Endodermal cell (in vitro differentiated cells): ENCODE data around the gene CELF1. TPM values are rescaled to one million over a fixed set of nuclear protein-coding genes. Genes with fewer than 3 reads are reported as not detected.

ENCODE experiments used
- DNase-seq: peaks from one replicate; pipeline ENCODE4 v3.0.0-alpha.2; 2017
- H3K27ac ChIP-seq: 2 replicates; pipeline ENCODE4 v1.5.1; 2013; ENCODE audit warnings: mild to moderate bottlenecking, low read depth, low read length, moderate library complexity
- H3K27me3 ChIP-seq: 2 replicates; pipeline ENCODE4 v1.6.1; 2013; ENCODE audit warnings: mild to moderate bottlenecking, low read length, moderate library complexity; ENCODE audit not compliant: insufficient read depth, control insufficient read depth, poor library complexity, severe bottlenecking
- H3K36me3 ChIP-seq: 2 replicates; pipeline ENCODE4 v1.7.0; 2013; ENCODE audit warnings: mild to moderate bottlenecking, low read length, moderate library complexity; ENCODE audit not compliant: control insufficient read depth, insufficient read depth
- H3K4me1 ChIP-seq: one replicate; pipeline ENCODE4 v1.7.0; 2013; ENCODE audit warnings: low read length; ENCODE audit not compliant: control insufficient read depth, insufficient read depth
- H3K4me3 ChIP-seq: 2 replicates; pipeline ENCODE4 v1.5.1; 2013; ENCODE audit warnings: mild to moderate bottlenecking, low read length, moderate library complexity
- H3K9ac ChIP-seq: 2 replicates; pipeline ENCODE4 v1.6.1; 2013; ENCODE audit warnings: mild to moderate bottlenecking, low read length, moderate library complexity; ENCODE audit not compliant: poor library complexity, severe bottlenecking; ENCODE audit errors: extremely low read depth
- H3K9me3 ChIP-seq: 2 replicates; pipeline ENCODE4 v1.6.1; 2013; ENCODE audit warnings: mild to moderate bottlenecking, low read length, moderate library complexity; ENCODE audit not compliant: control insufficient read depth
- H3K27ac Mint-ChIP-seq: 2 replicates; pipeline ENCODE4 v1.8.0; 2020; ENCODE audit warnings: mixed read lengths
- H3K27me3 Mint-ChIP-seq: 2 replicates; pipeline ENCODE4 v1.8.0; 2021; ENCODE audit warnings: mild to moderate bottlenecking, mixed read lengths; ENCODE audit not compliant: insufficient read depth
- H3K36me3 Mint-ChIP-seq: 2 replicates; pipeline ENCODE4 v1.8.0; 2020; ENCODE audit warnings: low read depth, mixed read lengths
- H3K4me1 Mint-ChIP-seq: 2 replicates; pipeline ENCODE4 v1.8.0; 2020; ENCODE audit warnings: mixed read lengths
- H3K4me3 Mint-ChIP-seq: 2 replicates; pipeline ENCODE4 v1.8.0; 2020; ENCODE audit warnings: mild to moderate bottlenecking, moderate library complexity, mixed read lengths
- H3K9me3 Mint-ChIP-seq: 2 replicates; pipeline ENCODE4 v1.8.0; 2020; ENCODE audit warnings: mild to moderate bottlenecking, mixed read lengths
- CTCF ChIP-seq: fragments of 200-600 bp; sonication (generic); conservative IDR thresholded peaks from 2 replicates; pipeline ENCODE4 v1.5.0; 2021; ENCODE audit warnings: antibody characterized with exemption, mild to moderate bottlenecking
- WGBS, 2 experiments: methylation state at CpG; one replicate each; pipeline versions ENCODE4 v1.1.5 to v1.1.7; 2013; ENCODE audit warnings: missing lambda C conversion rate in 2 of 2, mixed read lengths in 1 of 2; ENCODE audit not compliant: insufficient coverage in 1 of 2, insufficient read length in 1 of 2; 5-methylcytosine and 5-hydroxymethylcytosine counted together
- total RNA-seq, 2 donors: library from RNA; stranded (reverse); fragmentation: NEBNext Ultra II Directional in 1 of 2; extraction: Animal tissue kit (Norgen Biotek cat#: 25700) in 1 of 2; gene quantifications; 2 replicates in 1 of 2; 3 replicates in 1 of 2; pipeline ENCODE4 v1.2.1, GENCODE V29; 2021

The CELF1 gene
- total RNA-seq, 2 donors from 2014 or later, result 202 to 205 TPM

- peaks cover 17% of the 10 kb centered on the region for H3K4me1 ChIP-seq
- peak overlapping the region; percentile 16 for H3K27ac ChIP-seq
- no peak overlapping the region for H3K4me3 ChIP-seq
- no peak for DNase-seq
- no peaks in the 10 kb centered on the region for H3K27me3 ChIP-seq
- no peaks in the 10 kb centered on the region for H3K27me3 Mint-ChIP-seq
- peaks cover 14% of the 10 kb centered on the region for H3K36me3 Mint-ChIP-seq
- H3K27ac Mint-ChIP-seq, result peak overlapping the region; percentile 80
- peaks cover 48% of the 10 kb centered on the region for H3K4me1 Mint-ChIP-seq
- peaks cover 15% of the 10 kb centered on the region for H3K36me3 ChIP-seq
- no peak overlapping the region for H3K4me3 Mint-ChIP-seq
- no peaks in the 10 kb centered on the region for H3K9me3 Mint-ChIP-seq
- H3K9ac ChIP-seq, result no peak overlapping the region
- TF ChIP-seq CTCF, result no peak
- WGBS, 2 experiments, result 43 to 52% methylated on average over 1 to 2 of the region's 3 CpGs
- H3K9me3 ChIP-seq, result no peaks in the 10 kb centered on the region
Observed at GRCh38 chr11:47523490-47524225, 29.3 kb downstream of the CELF1 start.

GRCh38 chr11:47518212-47518964, 34.5 kb downstream of the CELF1 start:
- Histone ChIP-seq H3K9me3 (no peaks in the 10 kb centered on the region), H3K36me3 (peaks cover 13% of the 10 kb centered on the region), H3K9ac (no peak overlapping the region), H3K27ac (no peak overlapping the region), H3K4me3 (peak overlapping the region; percentile 19), H3K4me1 (peaks cover 11% of the 10 kb centered on the region), H3K27me3 (no peaks in the 10 kb centered on the region)
- Mint-ChIP-seq H3K4me1 (peaks cover 40% of the 10 kb centered on the region), H3K36me3 (peaks cover 10% of the 10 kb centered on the region), H3K27ac (peak overlapping the region; percentile 59), H3K27me3 (no peaks in the 10 kb centered on the region), H3K9me3 (no peaks in the 10 kb centered on the region), H3K4me3 (no peak overlapping the region)
- no peak for TF ChIP-seq CTCF
- DNase-seq, result no peak
- 81 to 100% methylated on average over 1 to 3 of the region's 3 CpGs for WGBS, 2 experiments

- H3K4me1 ChIP-seq, result peaks cover 11% of the 10 kb centered on the region
- H3K27ac ChIP-seq, result no peak overlapping the region
- peaks cover 10% of the 10 kb centered on the region for H3K36me3 Mint-ChIP-seq
- H3K36me3 ChIP-seq, result peaks cover 13% of the 10 kb centered on the region
- no peak for TF ChIP-seq CTCF
- no peaks in the 10 kb centered on the region for H3K9me3 Mint-ChIP-seq
- H3K9ac ChIP-seq, result no peak overlapping the region
- no peaks in the 10 kb centered on the region for H3K27me3 Mint-ChIP-seq
- H3K4me3 ChIP-seq, result no peak overlapping the region
- H3K4me3 Mint-ChIP-seq, result no peak overlapping the region
- H3K9me3 ChIP-seq, result no peaks in the 10 kb centered on the region
- H3K27ac Mint-ChIP-seq, result no peak overlapping the region
- H3K27me3 ChIP-seq, result no peaks in the 10 kb centered on the region
- 92 to 94% methylated on average over 6 to 10 of the region's 10 CpGs for WGBS, 2 experiments
- no peak for DNase-seq
- peaks cover 45% of the 10 kb centered on the region for H3K4me1 Mint-ChIP-seq
Observed at GRCh38 chr11:47516984-47517853, 35.7 kb downstream of the CELF1 start.
